ENCODE data around the gene IQGAP1. TPM values are rescaled to one million over a fixed set of nuclear protein-coding genes. Genes with fewer than 3 reads are reported as not detected.

IQGAP1 gene
- total RNA-seq, 1 experiment from 2014 or later, result 113 TPM

DNA sequence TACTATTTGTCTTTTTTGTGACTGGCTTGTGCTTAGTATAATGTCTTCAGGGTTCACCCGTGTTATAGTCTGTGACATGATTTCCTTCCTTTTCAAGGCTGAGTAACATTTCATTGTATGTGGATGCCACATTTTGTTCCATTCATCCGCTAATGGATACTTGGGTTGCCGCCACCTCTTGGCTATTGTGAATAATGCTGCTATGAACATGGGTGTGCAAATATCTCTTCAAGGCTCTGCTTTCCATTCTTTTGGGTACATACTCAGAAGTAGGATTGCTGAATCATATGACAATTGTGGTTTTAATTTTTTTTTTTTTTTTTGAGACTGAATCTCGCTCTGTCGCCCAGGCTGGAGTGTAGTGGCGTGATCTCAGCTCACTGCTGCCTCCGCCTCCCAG lies 157.1 kb downstream of the IQGAP1 start:
- Histone ChIP-seq H4K20me1 (ENCODE audit: insufficient read depth) (no peaks in the 10 kb centered on the region; the same call in 1 of the 2 replicates), H3K9me2 (ENCODE audit: insufficient read depth) (no peaks in the 10 kb centered on the region), H3K4me3 (replicated peaks in 1 of 2; ENCODE audit: low read depth in 1 of 2, low read length in 2 of 2) (no peak overlapping the region), H3K4me1 (ENCODE audit: control insufficient read depth in 1 of 2, insufficient read depth in 2 of 2, low read length in 2 of 2) (no peaks in the 10 kb centered on the region), H3K27ac (ENCODE audit: low read depth, low read length) (no peak overlapping the region), H3K36me3 (ENCODE audit: control insufficient read depth in 1 of 2, insufficient read depth in 2 of 2, low read length in 2 of 2) (0 out of 4 replicates have a peak, but pooled peaks cover 0 to 4% of the 10 kb centered on the region in 2 experiments), H3K9me3 (ENCODE audit: control insufficient read depth in 1 of 2, insufficient read depth in 1 of 2, low read depth in 1 of 2, low read length in 2 of 2) (no peaks in the 10 kb centered on the region), H3K4me2 (ENCODE audit: low read length) (no peak overlapping the region), H2AFZ (ENCODE audit: low read depth, low read length, poor library complexity, severe bottlenecking) (no peak overlapping the region), H3K79me2 (ENCODE audit: insufficient read depth, low read length) (peaks cover 10% of the 10 kb centered on the region; the same call in 1 of the 2 replicates), H3K27me3 (ENCODE audit: insufficient read depth, low read length) (no peaks in the 10 kb centered on the region), H3K9ac (ENCODE audit: low read length) (no peak overlapping the region)
- ATAC-seq, result no peak; the same call in 1 of the 2 replicates
- TF ChIP-seq, protein P1, sequence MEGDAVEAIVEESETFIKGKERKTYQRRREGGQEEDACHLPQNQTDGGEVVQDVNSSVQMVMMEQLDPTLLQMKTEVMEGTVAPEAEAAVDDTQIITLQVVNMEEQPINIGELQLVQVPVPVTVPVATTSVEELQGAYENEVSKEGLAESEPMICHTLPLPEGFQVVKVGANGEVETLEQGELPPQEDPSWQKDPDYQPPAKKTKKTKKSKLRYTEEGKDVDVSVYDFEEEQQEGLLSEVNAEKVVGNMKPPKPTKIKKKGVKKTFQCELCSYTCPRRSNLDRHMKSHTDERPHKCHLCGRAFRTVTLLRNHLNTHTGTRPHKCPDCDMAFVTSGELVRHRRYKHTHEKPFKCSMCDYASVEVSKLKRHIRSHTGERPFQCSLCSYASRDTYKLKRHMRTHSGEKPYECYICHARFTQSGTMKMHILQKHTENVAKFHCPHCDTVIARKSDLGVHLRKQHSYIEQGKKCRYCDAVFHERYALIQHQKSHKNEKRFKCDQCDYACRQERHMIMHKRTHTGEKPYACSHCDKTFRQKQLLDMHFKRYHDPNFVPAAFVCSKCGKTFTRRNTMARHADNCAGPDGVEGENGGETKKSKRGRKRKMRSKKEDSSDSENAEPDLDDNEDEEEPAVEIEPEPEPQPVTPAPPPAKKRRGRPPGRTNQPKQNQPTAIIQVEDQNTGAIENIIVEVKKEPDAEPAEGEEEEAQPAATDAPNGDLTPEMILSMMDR (IDR thresholded peaks at IDR 0.05 in 2 of 3, conservative IDR thresholded peaks at IDR 0.05 in 1 of 3; ENCODE audit: borderline replicate concordance in 1 of 3, insufficient read depth in 1 of 3, low read depth in 2 of 3, low read length in 2 of 3), result peak in 2 of 3 experiments; percentile 21 to 30; a peak in 2 of 6 replicates
- no peak for TF ChIP-seq JUND (IDR thresholded peaks at IDR 0.05)
- TF ChIP-seq, protein P2, sequence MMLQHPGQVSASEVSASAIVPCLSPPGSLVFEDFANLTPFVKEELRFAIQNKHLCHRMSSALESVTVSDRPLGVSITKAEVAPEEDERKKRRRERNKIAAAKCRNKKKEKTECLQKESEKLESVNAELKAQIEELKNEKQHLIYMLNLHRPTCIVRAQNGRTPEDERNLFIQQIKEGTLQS (IDR thresholded peaks at IDR 0.05), result no peak
- ChIA-PET POLR2A (no interaction called here), CTCF (interaction anchor here (1.4 kb wide), 1 partner anchor 225 kb away, joined by 3 read pairs; no protein-coding TSS in a partner anchor), RAD21 (ENCODE audit: low non-redundant PET in 1 of 2, low total read pairs in 2 of 2, uncharacterized antibody in 2 of 2, unreplicated experiment in 2 of 2) (no interaction called here)
- intact Hi-C loops (cut with micrococcal nuclease), result no loop called here
- DNase-seq (ENCODE audit: low read depth, low spot score), result no peak
- no TSS peak for BruUV-seq (replicated peaks)

DNA sequence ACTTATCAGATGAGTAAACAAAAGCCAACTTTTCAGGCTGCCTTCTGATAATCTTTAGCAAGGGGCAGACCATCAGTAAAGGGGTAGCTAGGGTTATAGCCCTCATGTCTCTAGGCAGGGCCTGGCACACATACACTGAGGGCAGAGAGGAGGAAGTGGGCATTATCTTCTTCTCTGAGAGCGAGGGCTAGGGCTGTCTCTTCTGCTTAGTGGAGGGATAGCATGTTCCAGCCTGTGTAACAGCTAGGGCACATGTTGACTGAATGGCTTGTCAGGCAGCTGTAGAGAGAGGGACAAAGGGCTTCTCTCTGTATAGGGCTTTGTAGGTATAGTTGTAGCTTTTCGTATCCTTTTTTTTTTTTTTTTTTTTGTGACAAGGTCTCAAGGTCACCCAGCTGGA lies 159.5 kb downstream of the IQGAP1 start:
- H3K36me3 ChIP-seq (ENCODE audit: control insufficient read depth in 1 of 2, insufficient read depth in 2 of 2, low read length in 2 of 2), result peaks cover 0 to 4% of the 10 kb centered on the region in 2 experiments; a peak in 1 of 4 replicates
- peaks cover 15% of the 10 kb centered on the region; the same call in 1 of the 2 replicates for H3K79me2 ChIP-seq (ENCODE audit: insufficient read depth, low read length)
- H3K9me2 ChIP-seq (ENCODE audit: insufficient read depth), result no peaks in the 10 kb centered on the region
- ATAC-seq (no peak), DNase-seq (ENCODE audit: low read depth, low spot score) (no peak)
- H3K9me3 ChIP-seq (ENCODE audit: control insufficient read depth in 1 of 2, insufficient read depth in 1 of 2, low read depth in 1 of 2, low read length in 2 of 2), result no peaks in the 10 kb centered on the region
- no peak overlapping the region for H3K4me3 ChIP-seq (replicated peaks in 1 of 2; ENCODE audit: low read depth in 1 of 2, low read length in 2 of 2)
- H3K27me3 ChIP-seq (ENCODE audit: insufficient read depth, low read length), result no peaks in the 10 kb centered on the region
- H3K4me1 ChIP-seq (ENCODE audit: control insufficient read depth in 1 of 2, insufficient read depth in 2 of 2, low read length in 2 of 2), result no peaks in the 10 kb centered on the region
- no peaks in the 10 kb centered on the region; the same call in 1 of the 2 replicates for H4K20me1 ChIP-seq (ENCODE audit: insufficient read depth)
- CTCF ChIA-PET, result no interaction called here
- intact Hi-C loops (cut with micrococcal nuclease), result no loop called here
- H3K27ac ChIP-seq (ENCODE audit: low read depth, low read length), result no peak overlapping the region
- POLR2A ChIA-PET, result no interaction called here
- no TSS peak for BruUV-seq (replicated peaks)
- H3K4me2 ChIP-seq (ENCODE audit: low read length), result no peak overlapping the region
- no peak overlapping the region for H3K9ac ChIP-seq (ENCODE audit: low read length)
- RAD21 ChIA-PET (ENCODE audit: low non-redundant PET in 1 of 2, low total read pairs in 2 of 2, uncharacterized antibody in 2 of 2, unreplicated experiment in 2 of 2), result no interaction called here
- no peak overlapping the region for H2AFZ ChIP-seq (ENCODE audit: low read depth, low read length, poor library complexity, severe bottlenecking)
- TF ChIP-seq, protein P3, sequence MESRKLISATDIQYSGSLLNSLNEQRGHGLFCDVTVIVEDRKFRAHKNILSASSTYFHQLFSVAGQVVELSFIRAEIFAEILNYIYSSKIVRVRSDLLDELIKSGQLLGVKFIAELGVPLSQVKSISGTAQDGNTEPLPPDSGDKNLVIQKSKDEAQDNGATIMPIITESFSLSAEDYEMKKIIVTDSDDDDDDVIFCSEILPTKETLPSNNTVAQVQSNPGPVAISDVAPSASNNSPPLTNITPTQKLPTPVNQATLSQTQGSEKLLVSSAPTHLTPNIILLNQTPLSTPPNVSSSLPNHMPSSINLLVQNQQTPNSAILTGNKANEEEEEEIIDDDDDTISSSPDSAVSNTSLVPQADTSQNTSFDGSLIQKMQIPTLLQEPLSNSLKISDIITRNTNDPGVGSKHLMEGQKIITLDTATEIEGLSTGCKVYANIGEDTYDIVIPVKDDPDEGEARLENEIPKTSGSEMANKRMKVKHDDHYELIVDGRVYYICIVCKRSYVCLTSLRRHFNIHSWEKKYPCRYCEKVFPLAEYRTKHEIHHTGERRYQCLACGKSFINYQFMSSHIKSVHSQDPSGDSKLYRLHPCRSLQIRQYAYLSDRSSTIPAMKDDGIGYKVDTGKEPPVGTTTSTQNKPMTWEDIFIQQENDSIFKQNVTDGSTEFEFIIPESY (IDR thresholded peaks at IDR 0.05; ENCODE audit: extremely low read depth, insufficient replicate concordance, low read length), result no peak
- TF ChIP-seq RAD21 (IDR thresholded peaks at IDR 0.05; ENCODE audit: low read depth), result no peak
- no peak for TF ChIP-seq ZNF274 (IDR thresholded peaks at IDR 0.05; ENCODE audit: low read depth, low read length)
- TF ChIP-seq, protein P4, sequence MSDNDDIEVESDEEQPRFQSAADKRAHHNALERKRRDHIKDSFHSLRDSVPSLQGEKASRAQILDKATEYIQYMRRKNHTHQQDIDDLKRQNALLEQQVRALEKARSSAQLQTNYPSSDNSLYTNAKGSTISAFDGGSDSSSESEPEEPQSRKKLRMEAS (IDR thresholded peaks at IDR 0.05), result no peak
- TF ChIP-seq, protein P5, sequence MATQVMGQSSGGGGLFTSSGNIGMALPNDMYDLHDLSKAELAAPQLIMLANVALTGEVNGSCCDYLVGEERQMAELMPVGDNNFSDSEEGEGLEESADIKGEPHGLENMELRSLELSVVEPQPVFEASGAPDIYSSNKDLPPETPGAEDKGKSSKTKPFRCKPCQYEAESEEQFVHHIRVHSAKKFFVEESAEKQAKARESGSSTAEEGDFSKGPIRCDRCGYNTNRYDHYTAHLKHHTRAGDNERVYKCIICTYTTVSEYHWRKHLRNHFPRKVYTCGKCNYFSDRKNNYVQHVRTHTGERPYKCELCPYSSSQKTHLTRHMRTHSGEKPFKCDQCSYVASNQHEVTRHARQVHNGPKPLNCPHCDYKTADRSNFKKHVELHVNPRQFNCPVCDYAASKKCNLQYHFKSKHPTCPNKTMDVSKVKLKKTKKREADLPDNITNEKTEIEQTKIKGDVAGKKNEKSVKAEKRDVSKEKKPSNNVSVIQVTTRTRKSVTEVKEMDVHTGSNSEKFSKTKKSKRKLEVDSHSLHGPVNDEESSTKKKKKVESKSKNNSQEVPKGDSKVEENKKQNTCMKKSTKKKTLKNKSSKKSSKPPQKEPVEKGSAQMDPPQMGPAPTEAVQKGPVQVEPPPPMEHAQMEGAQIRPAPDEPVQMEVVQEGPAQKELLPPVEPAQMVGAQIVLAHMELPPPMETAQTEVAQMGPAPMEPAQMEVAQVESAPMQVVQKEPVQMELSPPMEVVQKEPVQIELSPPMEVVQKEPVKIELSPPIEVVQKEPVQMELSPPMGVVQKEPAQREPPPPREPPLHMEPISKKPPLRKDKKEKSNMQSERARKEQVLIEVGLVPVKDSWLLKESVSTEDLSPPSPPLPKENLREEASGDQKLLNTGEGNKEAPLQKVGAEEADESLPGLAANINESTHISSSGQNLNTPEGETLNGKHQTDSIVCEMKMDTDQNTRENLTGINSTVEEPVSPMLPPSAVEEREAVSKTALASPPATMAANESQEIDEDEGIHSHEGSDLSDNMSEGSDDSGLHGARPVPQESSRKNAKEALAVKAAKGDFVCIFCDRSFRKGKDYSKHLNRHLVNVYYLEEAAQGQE (IDR thresholded peaks at IDR 0.05; ENCODE audit: low read depth), result no peak
- TF ChIP-seq POLR2AphosphoS5 (IDR thresholded peaks at IDR 0.05; ENCODE audit: low read depth, low read length), result no peak
- no peak for TF ChIP-seq EZH2 (IDR thresholded peaks at IDR 0.05)
